Neural cell (in vitro differentiated cells): Measurements from ENCODE around the gene SDK2. TPM values are rescaled to one million over a fixed set of nuclear protein-coding genes. Genes with fewer than 3 reads are reported as not detected.
A peak's percentile ranks its signal among the peaks of the same experiment; 100 is the strongest.

ENCODE experiments used
- H2AFZ ChIP-seq: fragments of 200-600, 300-800 bp; sonication (generic), shearing (Covaris generic); 2 replicates; pipeline ENCODE4 v1.6.0; 2014; ENCODE audit warnings: low read depth, mild to moderate bottlenecking, antibody characterized with exemption, low read length, moderate library complexity
- H3F3A ChIP-seq: fragments of 200-600 bp; shearing (Covaris generic); 2 replicates; pipeline ENCODE4 v1.6.1; 2016; ENCODE audit warnings: mild to moderate bottlenecking, moderate library complexity, mixed read lengths, antibody characterized with exemption, low read length; ENCODE audit not compliant: insufficient read depth, poor library complexity, severe bottlenecking
- H3K27ac ChIP-seq: fragments of 200-600, 300-800 bp; sonication (generic), shearing (Covaris generic); 2 replicates; pipeline ENCODE4 v1.5.1; 2014; ENCODE audit warnings: mild to moderate bottlenecking, low read length, moderate library complexity
- H3K27me3 ChIP-seq: fragments of 300-800, 200-600 bp; sonication (generic), shearing (Covaris generic); 2 replicates; pipeline ENCODE4 v1.6.0; 2014; ENCODE audit warnings: mild to moderate bottlenecking, low read depth, low read length, moderate library complexity; ENCODE audit not compliant: insufficient read depth
- H3K36me3 ChIP-seq: fragments of 300-800, 200-600 bp; sonication (generic), shearing (Covaris generic); 2 replicates; pipeline ENCODE4 v1.5.1; 2014; ENCODE audit warnings: mild to moderate bottlenecking, antibody characterized with exemption, low read length, moderate library complexity; ENCODE audit not compliant: insufficient read depth
- H3K4me2 ChIP-seq: fragments of 300-800, 200-600 bp; sonication (generic), shearing (Covaris generic); 2 replicates; pipeline ENCODE4 v1.6.0; 2014; ENCODE audit warnings: mild to moderate bottlenecking, low read length
- H3K4me3 ChIP-seq: fragments of 300-800, 200-600 bp; sonication (generic), shearing (Covaris generic); 2 replicates; pipeline ENCODE4 v1.5.1; 2014; ENCODE audit warnings: mild to moderate bottlenecking, low read length, moderate library complexity
- H3K79me2 ChIP-seq: fragments of 200-600 bp; shearing (Covaris generic); replicated peaks from 2 replicates; pipeline ENCODE4 v1.6.0; 2014; ENCODE audit warnings: mild to moderate bottlenecking, low read length, moderate library complexity; ENCODE audit not compliant: insufficient read depth
- H3K9ac ChIP-seq: fragments of 300-800, 200-600 bp; sonication (generic), shearing (Covaris generic); 2 replicates; pipeline ENCODE4 v1.6.1; 2016; ENCODE audit warnings: mild to moderate bottlenecking, low read length, mixed read lengths
- H3K9me2 ChIP-seq: fragments of 200-600 bp; shearing (Covaris generic); 2 replicates; pipeline ENCODE4 v1.6.1; 2016; ENCODE audit warnings: mild to moderate bottlenecking, low read length, mixed read lengths; ENCODE audit not compliant: insufficient read depth
- H3K9me3 ChIP-seq: fragments of 200-600, 300-800 bp; sonication (generic), shearing (Covaris generic); 2 replicates; pipeline ENCODE4 v1.6.1; 2016; ENCODE audit warnings: mild to moderate bottlenecking, mixed run types, low read length, moderate library complexity, mixed read lengths
- H4K20me1 ChIP-seq: fragments of 200-600 bp; shearing (Covaris generic); 2 replicates; pipeline ENCODE4 v1.6.1; 2016; ENCODE audit warnings: mild to moderate bottlenecking, mixed run types; ENCODE audit not compliant: insufficient read depth
- CTCF ChIP-seq: fragments of 450-650 bp; IDR thresholded peaks from 2 replicates; pipeline ENCODE4 v1.5.1; 2014; ENCODE audit warnings: antibody characterized with exemption, mild to moderate bottlenecking, moderate library complexity; ENCODE audit not compliant: poor library complexity, severe bottlenecking
- EP300 ChIP-seq: fragments of 450-650 bp; conservative IDR thresholded peaks from 2 replicates; pipeline ENCODE4 v1.6.1; 2014; ENCODE audit warnings: antibody characterized with exemption, mild to moderate bottlenecking, moderate library complexity; ENCODE audit not compliant: poor library complexity, severe bottlenecking
- EZH2 ChIP-seq: fragments of 200-600, 300-800 bp; shearing (Covaris generic), sonication (generic); IDR thresholded peaks from 2 replicates; pipeline ENCODE4 v1.6.1; 2014; ENCODE audit warnings: antibody characterized with exemption, low read length, borderline replicate concordance, mild to moderate bottlenecking; ENCODE audit not compliant: insufficient read depth, poor library complexity, severe bottlenecking
- MXI1 ChIP-seq: fragments of 450-650 bp; conservative IDR thresholded peaks from 2 replicates; pipeline ENCODE4 v1.6.1; 2014; ENCODE audit warnings: antibody characterized with exemption, mild to moderate bottlenecking; ENCODE audit not compliant: poor library complexity, severe bottlenecking
- POLR2AphosphoS5 ChIP-seq: IDR thresholded peaks from 2 replicates; pipeline ENCODE4 v1.6.1; 2012
- RAD21 ChIP-seq: fragments of 450-650 bp; conservative IDR thresholded peaks from 2 replicates; pipeline ENCODE4 v1.6.1; 2014; ENCODE audit warnings: antibody characterized with exemption, mild to moderate bottlenecking, moderate library complexity
- REST ChIP-seq: IDR thresholded peaks from 2 replicates; pipeline ENCODE4 v1.6.1; 2012; ENCODE audit warnings: borderline replicate concordance
- SMC3 ChIP-seq: fragments of 450-650 bp; conservative IDR thresholded peaks from 2 replicates; pipeline ENCODE4 v1.6.1; 2014; ENCODE audit warnings: antibody characterized with exemption, mild to moderate bottlenecking, moderate library complexity; ENCODE audit not compliant: poor library complexity
- TAF1 ChIP-seq: IDR thresholded peaks from 2 replicates; pipeline ENCODE4 v1.6.1; 2012; ENCODE audit warnings: low read depth
- polyA plus RNA-seq: library from polyadenylated mRNA; depleted of rRNA; stranded (reverse); fragments of >200 nt; gene quantifications from 2 replicates; pipeline ENCODE4 v1.2.3, GENCODE V29; 2014

Gene SDK2
- polyA plus RNA-seq, 1 donor from 2014 or later = 0.73 TPM

GRCh38 chr17:73534209-73534909, 109.9 kb downstream of the SDK2 start:
- Histone ChIP-seq H3K9ac (peak overlapping the region; percentile 36), H3K9me2 (no peaks in the 10 kb centered on the region), H4K20me1 (no peaks in the 10 kb centered on the region), H2AFZ (peak overlapping the region; percentile 16), H3K36me3 (no peaks in the 10 kb centered on the region), H3K79me2 (no peaks in the 10 kb centered on the region), H3K27me3 (no peaks in the 10 kb centered on the region), H3K9me3 (no peaks in the 10 kb centered on the region), H3K4me2 (no peak overlapping the region), H3K27ac (peak overlapping the region; percentile 23), H3F3A (no peaks in the 10 kb centered on the region), H3K4me3 (no peak overlapping the region)
- TF ChIP-seq REST (no peak), POLR2AphosphoS5 (no peak), TAF1 (no peak), RAD21 (no peak)

- no peak for TF ChIP-seq RAD21
- TF ChIP-seq EZH2 = no peak
- no peak for TF ChIP-seq EP300
- no peak for TF ChIP-seq MXI1
- TF ChIP-seq REST = no peak
- no peak for TF ChIP-seq SMC3
- no peak for TF ChIP-seq POLR2AphosphoS5
- TF ChIP-seq CTCF = no peak
- no peak for TF ChIP-seq TAF1
- no peaks in the 10 kb centered on the region for H3K36me3 ChIP-seq
- peak overlapping the region; percentile 23 for H3K27ac ChIP-seq
- H2AFZ ChIP-seq = peak overlapping the region; percentile 16
- H3K79me2 ChIP-seq = no peaks in the 10 kb centered on the region
- H3K9me2 ChIP-seq = no peaks in the 10 kb centered on the region
- H3K9me3 ChIP-seq = no peaks in the 10 kb centered on the region
- no peak overlapping the region for H3K4me3 ChIP-seq
- no peaks in the 10 kb centered on the region for H4K20me1 ChIP-seq
- H3F3A ChIP-seq = no peaks in the 10 kb centered on the region
- no peak overlapping the region for H3K4me2 ChIP-seq
- no peaks in the 10 kb centered on the region for H3K27me3 ChIP-seq
- no peak overlapping the region for H3K9ac ChIP-seq
These were observed 110.5 kb downstream of the SDK2 start for GRCh38 chr17:73533781-73534180.
